Peyer's patch (tissue), 4 donors: ENCODE data around the gene KRT8. TPM values are rescaled to one million over a fixed set of nuclear protein-coding genes. Genes with fewer than 3 reads are reported as not detected.

Experiments used
- DNase-seq, 3 donors: peaks; one replicate each; pipeline ENCODE4 v3.0.0-alpha.2; 2017 to 2019
- H3K27ac ChIP-seq, 4 donors: fragments of 200-600 bp; sonication (generic); one replicate each; pipeline ENCODE4 v1.5.1; 2016 to 2019
- H3K27me3 ChIP-seq, 2 donors: fragments of 200-600 bp; sonication (generic); one replicate each; pipeline ENCODE4 v1.5.1; 2019
- H3K36me3 ChIP-seq, 3 donors: fragments of 200-600 bp; sonication (generic); one replicate each; pipeline ENCODE4 v1.5.1; 2016 to 2019
- H3K4me1 ChIP-seq, 4 donors: fragments of 200-600 bp; sonication (generic); one replicate each; pipeline ENCODE4 v1.5.1; 2016 to 2019
- H3K4me3 ChIP-seq, 4 donors: fragments of 200-600 bp; sonication (generic); 1 replicate in 3 of 4; 2 replicates in 1 of 4; pipeline ENCODE4 v1.5.1; 2016 to 2019; ENCODE audit warnings: mild to moderate bottlenecking in 1 of 4
- H3K9me3 ChIP-seq, 4 donors: fragments of 200-600 bp; sonication (generic); one replicate each; pipeline ENCODE4 v1.5.1; 2016 to 2019; ENCODE audit warnings: mild to moderate bottlenecking in 1 of 4
- CTCF ChIP-seq, 6 experiments: fragments of 450-650 bp in 4 of 6; fragments of 200-600 bp in 2 of 6; sonication (generic) in 1 of 6; IDR thresholded peaks; one replicate each; pipeline ENCODE4 v1.5.1; 2017 to 2019; ENCODE audit warnings: antibody characterized with exemption in 6 of 6, mild to moderate bottlenecking in 3 of 6, moderate library complexity in 1 of 6
- POLR2A ChIP-seq, 2 donors: fragments of 450-650 bp; IDR thresholded peaks; one replicate each; pipeline ENCODE4 v1.5.1; 2017; ENCODE audit warnings: antibody characterized with exemption in 2 of 2, mild to moderate bottlenecking in 2 of 2, moderate library complexity in 2 of 2
- total RNA-seq, 4 donors: library from RNA; depleted of rRNA; stranded (reverse); fragments of >200 nt; gene quantifications; one replicate each; pipeline ENCODE4 v1.1.0, GENCODE V29; 2016

Gene KRT8
- total RNA-seq, 4 donors from 2014 or later = 1,046 to 2,452 (median 2,098) TPM

GRCh38 chr12:52909796-52910195 lies 4.9 kb upstream of the KRT8 start:
- Histone ChIP-seq H3K4me1 (peaks cover 0 to 55% (median 2%) of the 10 kb centered on the region in 4 donors), H3K27ac (no peak overlapping the region), H3K4me3 (no peak overlapping the region), H3K9me3 (no peaks in the 10 kb centered on the region), H3K36me3 (no peaks in the 10 kb centered on the region), H3K27me3 (no peaks in the 10 kb centered on the region)
- no peak for DNase-seq
- TF ChIP-seq POLR2A (IDR thresholded peaks at IDR 0.05) (no peak), CTCF (IDR thresholded peaks at IDR 0.05) (no peak)

GRCh38 chr12:52909331-52909730 lies 4.5 kb upstream of the KRT8 start:
- Histone ChIP-seq H3K4me1 (peaks cover 0 to 50% (median under 1%) of the 10 kb centered on the region in 4 donors), H3K4me3 (no peak overlapping the region), H3K27me3 (no peaks in the 10 kb centered on the region), H3K9me3 (no peaks in the 10 kb centered on the region), H3K36me3 (no peaks in the 10 kb centered on the region), H3K27ac (no peak overlapping the region)
- no peak for TF ChIP-seq POLR2A (IDR thresholded peaks at IDR 0.05)
- TF ChIP-seq CTCF (IDR thresholded peaks at IDR 0.05) = no peak
- DNase-seq = no peak

GRCh38 chr12:52907092-52907810 lies 2.4 kb upstream of the KRT8 start:
- H3K36me3 ChIP-seq = no peaks in the 10 kb centered on the region
- H3K4me3 ChIP-seq = peak overlapping the region in 2 of 4 donors; percentile 1 to 3
- H3K9me3 ChIP-seq = no peaks in the 10 kb centered on the region
- no peaks in the 10 kb centered on the region for H3K27me3 ChIP-seq
- H3K27ac ChIP-seq = peak overlapping the region in 3 of 4 donors; percentile 69 to 97 (median 93)
- H3K4me1 ChIP-seq = peaks cover 0 to 38% (median 4%) of the 10 kb centered on the region in 4 donors
- peak in 2 of 3 donors; percentile 87 to 89 for DNase-seq
- TF ChIP-seq CTCF (IDR thresholded peaks at IDR 0.05) = no peak

- TF ChIP-seq CTCF (IDR thresholded peaks at IDR 0.05) = no peak
- Histone ChIP-seq H3K4me3 (no peak overlapping the region), H3K9me3 (no peaks in the 10 kb centered on the region), H3K27ac (peak overlapping the region in 3 of 4 donors; percentile 69 to 97 (median 93)), H3K27me3 (no peaks in the 10 kb centered on the region), H3K4me1 (peaks cover 0 to 33% (median 4%) of the 10 kb centered on the region in 4 donors), H3K36me3 (peaks cover 0 to 7% (median 0%) of the 10 kb centered on the region in 3 donors)
- peak in 1 of 3 donors; percentile 63 for DNase-seq
Measured at GRCh38 chr12:52906191-52906601, 1.3 kb upstream of the KRT8 start.

- TF ChIP-seq CTCF (IDR thresholded peaks at IDR 0.05) = peak in 1 of 6 experiments; percentile 7
- TF ChIP-seq POLR2A (IDR thresholded peaks at IDR 0.05) = peak; percentile 40 to 72
- Histone ChIP-seq H3K4me1 (peaks cover 0 to 50% (median 4%) of the 10 kb centered on the region in 4 donors), H3K9me3 (no peaks in the 10 kb centered on the region), H3K36me3 (peaks cover 0 to 27% (median 0%) of the 10 kb centered on the region in 3 donors), H3K27ac (peak overlapping the region; percentile 57 to 97 (median 90)), H3K4me3 (peak overlapping the region; percentile 44 to 89 (median 57)), H3K27me3 (no peaks in the 10 kb centered on the region)
- DNase-seq = peak in 1 of 3 donors; percentile 80
Measured at GRCh38 chr12:52903855-52904508, 894 bp downstream of the KRT8 start.
